NCI-H460 (cell line): ENCODE measurements around the gene ADI1. TPM values are rescaled to one million over a fixed set of nuclear protein-coding genes. Genes with fewer than 3 reads are reported as not detected.
"Not testable (repeated sequence)": the region's sequence is repeated elsewhere in the genome, so short reads cannot be mapped to it uniquely, and the experiment has no call there.

ENCODE experiments used
- DNase-seq: peaks from one replicate; pipeline ENCODE4 v3.0.0-alpha.2; 2016; ENCODE audit warnings: low read depth; ENCODE audit errors: extremely low read depth
- total RNA-seq: library from RNA; depleted of rRNA; stranded (reverse); fragments of >200 nt; shearing (Covaris generic); gene quantifications from 2 replicates; pipeline ENCODE4 v1.2.3, GENCODE V29; 2014

ADI1 gene
- total RNA-seq, 1 experiment from 2014 or later, result 28.5 TPM

- DNase-seq, result no peak
Measured at GRCh38 chr2:3465328-3465727, 54.0 kb downstream of the ADI1 start.

- no peak for DNase-seq
Measured at GRCh38 chr2:3464401-3465005, 54.8 kb downstream of the ADI1 start.

- DNase-seq, result no peak
Measured at GRCh38 chr2:3463944-3464343, 55.4 kb downstream of the ADI1 start.

- no peak for DNase-seq
Measured at GRCh38 chr2:3463186-3463835, 56.0 kb downstream of the ADI1 start.

- DNase-seq, result no peak
Measured at GRCh38 chr2:3462493-3463104, 56.7 kb downstream of the ADI1 start.

GRCh38 chr2:3461801-3462492 is 57.4 kb downstream of the ADI1 start:
- peak; percentile 59 for DNase-seq

- DNase-seq, result no peak
Measured at GRCh38 chr2:3460831-3461800, 58.2 kb downstream of the ADI1 start.

GRCh38 chr2:3460156-3460555 is 59.2 kb downstream of the ADI1 start:
- no peak for DNase-seq

- DNase-seq, result no peak
Measured at GRCh38 chr2:3459185-3460015, 59.9 kb downstream of the ADI1 start.

GRCh38 chr2:3458396-3459184 is 60.7 kb downstream of the ADI1 start:
- DNase-seq, result no peak

GRCh38 chr2:3457524-3458395 is 61.6 kb downstream of the ADI1 start:
- no peak for DNase-seq

- no peak for DNase-seq
Measured at GRCh38 chr2:3456125-3456524, 63.2 kb downstream of the ADI1 start.

- DNase-seq, result no peak
Measured at GRCh38 chr2:3454802-3455201, 64.5 kb downstream of the ADI1 start.

- not testable (repeated sequence) for DNase-seq
Measured at GRCh38 chr2:3454005-3454404, 65.3 kb downstream of the ADI1 start.

- DNase-seq, result no peak
Measured at GRCh38 chr2:3453190-3453999, 65.9 kb downstream of the ADI1 start.

- DNase-seq, result no peak
Measured at GRCh38 chr2:3451926-3452671, 67.2 kb downstream of the ADI1 start.
